ENCODE data around the gene NRP1.

GRCh38 chr10:33176688-33177087 lies 157.8 kb downstream of the NRP1 start:
- TF ChIP-seq EP300 (IDR thresholded peaks at IDR 0.05) (no peak), CTCF (IDR thresholded peaks at IDR 0.05) (no peak)
